Fibroblast of peridontal ligament (primary cell): ENCODE results near the gene CIRBP.
"Not testable (repeated sequence)": the region's sequence is repeated elsewhere in the genome, so short reads cannot be mapped to it uniquely, and the experiment has no call there.

Source experiments
- DNase-seq: peaks from one replicate; pipeline ENCODE4 v3.0.0-alpha.2; 2010; ENCODE audit errors: extremely low read depth

Gene CIRBP

DNA sequence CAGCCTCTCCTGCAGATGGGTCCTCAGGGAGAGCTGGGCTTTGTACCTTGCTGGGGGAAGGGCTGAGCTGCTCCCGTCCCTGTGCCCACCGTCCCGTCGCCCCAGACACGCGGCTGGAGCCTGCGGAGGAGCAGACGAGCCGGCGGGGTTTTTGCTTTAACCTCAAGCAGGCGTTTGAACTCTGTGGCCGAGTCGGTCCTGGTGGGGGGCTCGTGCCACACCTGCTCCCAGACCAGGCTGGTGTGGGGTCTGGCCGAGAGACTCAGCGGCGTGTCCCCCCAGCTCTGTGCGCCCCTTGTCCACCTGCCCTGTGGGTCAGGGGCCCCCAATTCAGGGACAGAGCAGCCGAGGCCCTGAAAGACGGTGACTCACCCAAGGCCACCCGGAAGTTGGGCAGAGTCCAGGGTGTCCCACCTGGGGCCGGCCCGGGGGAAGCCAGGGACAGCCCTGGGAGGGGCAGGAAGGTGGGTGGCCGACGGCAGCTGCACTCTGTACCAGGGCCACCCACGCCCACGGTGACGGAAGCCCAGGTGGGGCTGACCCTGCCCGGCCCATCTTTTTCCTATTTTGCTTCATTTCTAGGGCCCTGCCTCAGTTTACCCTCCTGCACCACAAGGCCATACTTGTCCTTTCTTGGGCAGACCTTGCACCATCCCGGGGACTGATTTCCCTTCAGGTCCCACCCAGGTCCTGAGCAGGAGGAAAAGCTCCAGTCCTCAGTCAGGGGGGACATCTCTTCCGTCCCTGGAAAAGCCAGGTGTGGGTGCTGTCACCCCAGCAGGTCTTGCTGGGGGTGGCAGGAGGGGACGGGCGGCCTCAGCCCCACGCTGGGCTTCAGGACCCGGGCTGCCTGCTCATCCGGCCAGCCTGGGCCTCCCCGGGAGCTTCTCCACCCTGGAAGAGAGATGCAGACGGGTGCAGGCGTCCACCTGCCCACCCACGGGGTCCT, 21.8 kb downstream of the CIRBP start:
- DNase-seq = no peak

- no peak for DNase-seq
Measured at GRCh38 chr19:1291761-1292418, 22.8 kb downstream of the CIRBP start.

DNA sequence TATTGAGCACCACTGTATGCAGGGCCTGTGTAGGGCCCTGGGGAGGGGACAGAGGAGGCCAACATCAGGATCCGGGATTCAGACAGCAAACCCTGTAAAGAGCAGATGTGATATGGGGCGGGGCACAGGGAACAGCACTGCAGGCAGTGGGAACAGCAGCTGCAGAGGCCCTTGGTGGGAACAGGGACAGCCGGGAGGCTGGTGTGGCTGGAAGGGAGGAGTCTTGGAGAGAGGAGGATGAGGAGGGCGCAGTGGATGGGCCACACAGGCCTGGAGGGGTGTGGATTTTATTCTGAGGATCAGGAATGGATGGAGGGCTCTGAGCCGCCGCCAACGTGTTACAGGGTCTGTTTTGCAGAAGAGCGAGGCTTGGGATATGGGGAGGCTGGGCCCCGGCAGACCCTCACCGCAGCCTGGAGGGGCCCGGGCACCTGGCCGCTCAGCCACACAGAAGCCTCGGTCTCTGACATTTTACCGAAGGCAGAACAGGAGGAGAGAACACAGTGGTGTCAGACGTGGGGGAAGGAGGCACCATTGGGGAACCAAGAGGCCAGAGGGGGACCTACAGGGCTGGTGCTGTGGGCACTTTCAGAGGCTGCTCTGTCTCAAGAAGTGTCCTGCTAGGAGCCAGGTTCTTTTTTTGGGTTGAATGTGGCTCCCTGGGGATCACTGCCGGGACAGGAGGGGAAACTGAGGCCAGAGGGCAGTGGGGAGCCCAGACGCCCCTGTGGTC, 23.5 kb downstream of the CIRBP start:
- no peak for DNase-seq

- DNase-seq = no peak
Measured at GRCh38 chr19:1293782-1294604, 24.9 kb downstream of the CIRBP start.

GRCh38 chr19:1294688-1295087, 25.6 kb downstream of the CIRBP start:
- DNase-seq = no peak

DNA sequence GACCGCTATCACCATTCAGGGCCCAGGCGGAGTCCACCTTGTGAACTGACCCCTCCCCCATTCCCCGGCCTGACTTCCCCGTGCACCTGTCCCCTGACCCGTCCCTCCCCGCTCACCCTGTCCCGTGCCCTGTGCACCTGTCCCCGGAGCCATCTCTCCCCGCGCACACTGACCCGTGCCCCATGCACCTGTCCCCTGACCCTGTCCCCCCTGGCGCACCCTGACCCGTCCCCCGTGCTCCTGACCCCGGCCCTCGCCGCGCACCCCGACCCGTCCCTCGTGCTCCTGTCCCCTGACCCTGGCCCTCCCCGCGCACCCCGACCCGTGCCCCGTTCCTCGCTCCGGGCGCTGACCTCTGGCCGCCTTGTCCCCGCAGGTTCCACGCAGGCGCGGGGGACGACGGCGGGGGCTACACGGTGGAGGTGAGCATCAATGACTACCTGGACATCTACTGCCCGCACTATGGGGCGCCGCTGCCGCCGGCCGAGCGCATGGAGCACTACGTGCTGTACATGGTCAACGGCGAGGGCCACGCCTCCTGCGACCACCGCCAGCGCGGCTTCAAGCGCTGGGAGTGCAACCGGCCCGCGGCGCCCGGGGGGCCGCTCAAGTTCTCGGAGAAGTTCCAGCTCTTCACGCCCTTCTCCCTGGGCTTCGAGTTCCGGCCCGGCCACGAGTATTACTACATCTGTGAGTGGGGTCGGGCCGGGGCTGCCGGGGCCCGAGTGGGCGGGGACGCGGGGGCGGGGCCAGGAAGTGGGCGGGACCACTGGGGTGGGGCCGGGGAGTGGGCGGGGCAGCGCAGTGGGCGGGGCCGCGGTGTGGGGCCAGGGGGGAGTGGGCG, 26.3 kb downstream of the CIRBP start:
- DNase-seq = no peak

DNA sequence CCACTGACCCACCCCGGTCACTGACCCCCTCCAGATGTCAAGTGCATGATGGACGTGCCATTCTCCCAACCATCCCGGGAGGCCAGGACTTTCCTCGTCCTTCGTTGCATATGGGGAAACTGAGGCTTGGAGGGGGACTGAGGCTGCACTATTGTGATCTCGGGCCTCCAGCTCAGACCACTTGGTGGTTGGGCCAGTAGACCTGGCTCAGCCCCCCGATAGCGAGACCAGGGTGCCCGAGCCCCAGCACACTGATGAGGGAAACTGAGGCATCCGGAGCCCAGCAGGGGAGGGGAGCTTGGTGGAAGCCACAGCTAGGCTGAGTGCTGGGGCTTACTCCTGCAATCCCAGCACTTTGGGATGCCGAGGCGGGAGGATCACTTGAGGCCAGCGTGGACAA, 26.9 kb downstream of the CIRBP start:
- DNase-seq = no peak

DNA sequence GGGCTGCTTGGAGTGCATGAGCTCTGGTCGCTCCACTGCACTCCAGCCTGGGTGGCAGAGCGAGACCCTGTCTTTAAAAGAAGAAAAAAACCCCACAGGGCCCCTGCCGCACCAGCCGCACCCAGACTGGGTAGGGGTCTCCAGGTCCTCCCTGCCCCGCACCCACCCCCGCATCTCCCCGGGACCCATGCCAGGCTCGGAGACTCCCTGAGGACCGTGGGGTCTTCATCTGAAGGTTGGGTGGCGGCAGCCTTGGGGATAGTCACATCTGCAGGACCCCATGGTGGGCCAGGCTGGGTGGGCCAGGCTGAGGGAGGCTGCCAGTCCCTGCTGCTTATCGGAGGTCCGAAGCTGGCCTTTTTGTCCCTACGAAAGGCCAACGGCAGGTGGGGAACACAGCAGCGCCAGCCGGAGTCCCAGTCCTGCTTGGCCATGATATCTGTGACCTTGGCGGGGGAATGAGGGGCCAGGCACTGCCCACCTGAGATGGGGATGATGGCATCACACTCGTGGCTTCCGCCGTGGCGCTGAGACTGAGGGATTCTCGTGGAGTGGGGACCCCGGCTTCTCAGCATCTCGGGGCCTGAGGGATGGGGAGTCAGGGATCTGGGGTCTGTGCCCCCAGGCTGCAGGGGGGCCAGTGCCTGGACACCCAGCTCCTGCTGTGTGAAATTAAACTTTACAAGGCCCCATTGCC, 27.6 kb downstream of the CIRBP start:
- no peak for DNase-seq

DNA sequence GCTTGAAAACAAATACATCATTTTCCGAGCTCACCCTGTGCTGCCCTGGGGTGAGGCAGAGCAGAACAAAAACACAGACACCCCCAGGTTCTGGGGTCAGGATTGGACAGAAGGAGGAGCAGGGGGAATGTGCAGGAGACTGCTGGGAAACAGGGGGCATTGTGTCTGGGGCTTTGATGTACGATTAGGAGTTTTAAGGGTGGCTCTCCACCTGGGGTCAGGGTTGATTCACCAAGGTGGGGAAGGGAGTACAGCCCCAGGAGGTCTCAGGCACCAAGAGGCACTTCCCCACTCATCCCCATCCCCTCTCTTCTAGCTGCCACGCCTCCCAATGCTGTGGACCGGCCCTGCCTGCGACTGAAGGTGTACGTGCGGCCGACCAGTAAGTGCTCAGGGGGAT, 29.1 kb downstream of the CIRBP start:
- no peak for DNase-seq

DNA sequence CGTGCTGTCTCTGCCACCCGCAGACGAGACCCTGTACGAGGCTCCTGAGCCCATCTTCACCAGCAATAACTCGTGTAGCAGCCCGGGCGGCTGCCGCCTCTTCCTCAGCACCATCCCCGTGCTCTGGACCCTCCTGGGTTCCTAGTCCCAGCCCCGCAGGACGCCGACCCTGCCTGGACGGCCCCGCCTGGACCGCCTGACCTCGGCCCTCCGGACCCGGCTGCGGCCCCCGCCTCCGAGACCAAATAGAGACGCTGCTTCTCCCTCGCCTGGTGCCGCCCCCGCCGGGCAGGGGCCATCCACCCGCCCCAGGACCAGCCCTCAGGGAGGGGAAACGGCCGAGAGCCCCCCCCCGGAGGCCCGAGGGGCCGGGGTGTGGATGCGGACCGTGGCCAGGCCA, 30.7 kb downstream of the CIRBP start:
- no peak for DNase-seq

GRCh38 chr19:1300744-1301490, 31.8 kb downstream of the CIRBP start:
- DNase-seq = no peak

- no peak for DNase-seq
Measured at GRCh38 chr19:1302533-1303239, 33.6 kb downstream of the CIRBP start.

GRCh38 chr19:1304197-1304924, 35.2 kb downstream of the CIRBP start:
- no peak for DNase-seq

DNA sequence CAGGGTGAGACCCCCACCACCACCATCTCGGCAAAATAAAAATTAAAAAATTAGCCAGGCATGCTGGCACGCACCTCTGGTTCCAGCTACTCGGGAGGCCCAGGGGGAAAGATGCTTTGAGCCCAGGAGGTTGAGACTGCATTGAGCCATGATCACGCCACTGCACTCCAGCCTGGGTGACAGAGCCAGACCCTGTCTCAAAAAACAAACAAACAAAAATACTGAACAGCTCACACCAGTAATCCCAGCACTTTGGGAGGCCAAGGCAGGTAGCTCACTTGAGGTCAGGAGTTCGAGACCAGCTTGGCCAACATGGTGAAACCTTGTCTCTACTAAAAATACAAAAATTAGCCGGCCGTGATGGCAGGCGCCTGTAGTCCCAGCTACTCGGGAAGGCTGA, 36.2 kb downstream of the CIRBP start:
- DNase-seq = not testable (repeated sequence)

- DNase-seq = no peak
Measured at GRCh38 chr19:1307320-1307719, 38.2 kb downstream of the CIRBP start.

GRCh38 chr19:1307755-1308303, 38.7 kb downstream of the CIRBP start:
- DNase-seq = no peak

DNA sequence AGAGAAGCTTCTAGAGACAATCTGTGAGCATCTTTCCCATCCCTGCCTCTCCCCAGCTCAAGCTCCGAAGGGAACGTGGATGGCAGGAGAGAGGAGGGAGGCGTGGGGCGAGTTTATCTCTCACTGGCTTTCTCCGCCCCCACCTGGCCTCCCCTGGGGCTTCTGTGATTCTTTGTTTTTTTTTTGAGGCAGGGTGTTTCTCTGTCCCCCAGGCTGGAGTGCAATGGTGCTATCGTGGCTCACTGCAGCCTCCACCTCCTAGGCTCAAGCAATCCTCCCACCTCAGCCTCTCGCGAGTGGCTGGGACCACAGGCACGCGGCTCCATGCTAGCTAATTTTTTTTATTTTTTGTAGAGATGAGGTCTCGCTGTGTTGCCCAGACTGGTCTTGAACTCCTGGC, 39.6 kb downstream of the CIRBP start:
- no peak for DNase-seq
